Umbilical cord (tissue), 2 donors: Measurements from ENCODE around the gene ERICH4. TPM values are rescaled to one million over a fixed set of nuclear protein-coding genes. Genes with fewer than 3 reads are reported as not detected.
"Not testable (repeated sequence)": the region's sequence is repeated elsewhere in the genome, so short reads cannot be mapped to it uniquely, and the experiment has no call there.

Experiments
- DNase-seq: peaks from one replicate; pipeline ENCODE4 v3.0.0-alpha.2; 2015; ENCODE audit warnings: low spot score
- total RNA-seq: library from RNA; depleted of rRNA; stranded (reverse); fragments of >200 nt; gene quantifications from one replicate; pipeline ENCODE4 v1.2.3, GENCODE V29; 2014; ENCODE audit warnings: low replicate concordance; ENCODE audit not compliant: insufficient read depth

ERICH4 gene, protein sequence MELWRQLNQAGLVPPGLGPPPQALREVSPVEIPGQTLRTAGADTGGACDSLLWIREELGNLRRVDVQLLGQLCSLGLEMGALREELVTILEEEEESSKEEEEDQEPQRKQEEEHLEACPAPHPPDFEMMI
- not detected for total RNA-seq

DNA sequence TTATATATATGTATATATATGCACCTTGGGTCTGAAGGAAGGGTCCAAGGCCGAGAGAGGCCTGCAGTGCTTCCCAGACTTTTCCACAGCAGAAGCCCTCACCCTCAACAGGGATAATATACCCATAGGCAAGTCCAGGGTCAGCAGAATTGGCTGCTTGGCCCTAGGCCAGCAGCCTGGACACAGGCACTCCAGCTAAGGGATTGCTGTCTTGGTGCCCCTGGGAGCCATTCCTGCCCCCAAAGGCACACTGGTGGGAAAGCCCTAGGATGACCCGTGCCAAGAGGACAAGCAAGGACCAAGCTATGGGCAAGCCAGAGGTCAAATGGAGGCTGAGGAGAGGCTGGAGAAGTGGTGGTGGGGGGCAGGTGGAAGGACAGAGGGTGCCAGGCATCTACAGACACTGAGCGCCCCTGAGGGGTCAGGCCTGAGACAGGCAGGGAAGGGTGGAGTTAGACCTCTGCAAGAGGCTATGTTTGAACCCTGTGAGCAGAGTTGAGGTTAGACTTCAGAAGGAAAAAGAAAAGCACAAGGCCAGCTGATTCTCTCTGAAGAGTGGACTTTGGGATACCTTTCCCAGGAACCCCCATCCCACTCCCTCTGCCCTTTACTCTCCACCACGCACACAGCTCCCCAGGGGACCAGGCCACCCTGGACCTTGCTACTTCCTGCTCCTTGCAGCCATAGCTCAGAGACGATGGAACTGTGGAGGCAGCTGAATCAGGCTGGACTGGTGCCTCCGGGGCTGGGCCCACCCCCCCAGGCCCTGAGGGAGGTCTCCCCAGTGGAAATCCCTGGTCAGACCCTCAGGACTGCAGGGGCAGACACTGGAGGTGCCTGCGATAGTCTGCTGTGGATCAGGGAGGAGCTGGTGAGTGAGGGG is at the start of gene ERICH4:
Gene ERICH4, plus strand, starts transcription at position 684 of the 883 bp plus-strand sequence. Its CDS starts 14 bp downstream, at position 698.
- DNase-seq: no peak

DNA sequence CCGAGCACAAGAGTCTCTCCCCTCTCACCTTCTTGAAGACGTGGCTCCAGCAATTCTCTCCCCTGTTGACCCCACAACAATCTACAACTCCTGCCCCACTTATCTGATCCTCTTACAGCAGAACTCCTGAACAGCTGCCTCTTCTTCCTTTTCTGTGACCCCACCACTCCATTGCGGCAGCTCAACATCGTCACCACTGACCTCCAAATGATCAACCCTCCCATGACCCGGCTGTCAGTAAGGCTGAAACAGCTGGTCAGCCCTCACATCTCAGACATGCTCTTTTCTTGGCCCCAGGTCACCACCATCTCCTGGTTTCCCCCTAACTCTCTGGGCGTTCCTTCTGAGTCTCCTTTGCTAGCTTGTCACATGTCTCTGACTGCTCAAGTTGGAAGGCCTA is 47.6 kb upstream of the ERICH4 start:
- DNase-seq: no peak

DNA sequence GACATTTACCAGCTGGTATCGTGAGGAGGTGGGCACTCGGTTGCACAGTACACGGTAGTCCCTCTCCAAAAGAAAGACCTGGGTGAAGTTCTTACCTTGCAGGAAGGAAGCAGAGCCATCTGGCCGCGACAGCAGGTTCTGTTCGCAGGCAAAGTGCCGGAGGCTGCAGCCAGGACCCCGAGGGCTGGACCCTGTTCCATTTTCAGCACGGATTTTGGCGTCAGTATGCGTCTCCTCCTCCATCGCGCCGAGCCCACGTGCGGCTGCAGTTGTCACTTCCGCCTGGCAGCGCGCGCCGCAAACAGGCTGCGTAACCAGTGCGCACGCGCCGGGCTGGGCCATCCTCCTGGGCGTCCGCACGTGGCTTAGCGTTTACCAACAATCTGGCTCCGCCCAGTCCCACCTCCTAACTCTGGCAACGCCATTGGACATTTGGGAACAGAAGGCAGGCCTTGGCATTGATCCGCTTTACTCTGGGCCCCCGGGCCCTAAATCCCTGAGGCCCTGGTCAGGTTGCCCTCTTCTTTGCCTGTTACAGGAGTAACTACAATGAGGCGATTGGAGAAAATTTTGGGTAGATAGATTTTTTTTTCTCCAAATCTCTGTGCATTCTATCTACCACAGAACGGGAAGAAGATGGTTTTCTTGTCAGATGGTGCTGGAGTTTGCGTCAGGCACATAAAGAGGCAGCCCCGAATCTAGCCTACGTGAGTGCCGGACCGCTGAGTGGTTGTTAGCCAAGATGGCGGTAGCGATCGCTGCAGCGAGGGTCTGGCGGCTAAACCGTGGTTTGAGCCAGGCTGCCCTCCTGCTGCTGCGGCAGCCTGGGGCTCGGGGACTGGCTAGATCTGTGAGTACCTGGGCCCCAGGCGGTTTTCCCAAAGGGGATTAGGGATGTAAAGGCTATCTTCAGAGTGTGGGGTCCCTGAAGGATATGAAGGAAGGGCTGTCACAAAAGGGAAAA is 45.6 kb upstream of the ERICH4 start, which contains the start of the genes BCKDHA and EXOSC5:
Gene BCKDHA, plus strand, starts transcription at position 733 of the 964 bp plus-strand sequence. Its CDS starts 10 bp downstream, at position 743.
Gene EXOSC5, minus strand, starts transcription at position 274 of the 964 bp plus-strand sequence. Its CDS starts 31 bp downstream, at position 243.
- peak; percentile 100 for DNase-seq

DNA sequence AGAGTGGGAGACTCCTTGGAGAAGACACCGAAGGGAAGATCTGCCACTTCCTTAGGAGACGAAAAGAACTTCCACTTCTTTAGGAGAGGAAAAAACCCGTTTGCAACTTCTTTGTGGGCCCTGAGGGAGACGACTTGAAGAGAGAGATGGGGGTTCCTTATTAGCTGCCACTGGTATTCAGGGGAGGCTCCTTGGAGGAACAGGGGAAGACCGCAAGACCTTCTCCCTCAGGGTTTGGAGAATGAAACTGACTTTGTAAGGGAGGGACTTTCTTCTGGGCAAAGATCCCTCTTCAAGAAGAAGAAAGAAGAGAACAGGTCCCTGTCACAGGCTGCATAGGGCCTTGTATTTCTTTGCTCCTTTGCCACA is 44.9 kb upstream of the ERICH4 start:
- no peak for DNase-seq

DNA sequence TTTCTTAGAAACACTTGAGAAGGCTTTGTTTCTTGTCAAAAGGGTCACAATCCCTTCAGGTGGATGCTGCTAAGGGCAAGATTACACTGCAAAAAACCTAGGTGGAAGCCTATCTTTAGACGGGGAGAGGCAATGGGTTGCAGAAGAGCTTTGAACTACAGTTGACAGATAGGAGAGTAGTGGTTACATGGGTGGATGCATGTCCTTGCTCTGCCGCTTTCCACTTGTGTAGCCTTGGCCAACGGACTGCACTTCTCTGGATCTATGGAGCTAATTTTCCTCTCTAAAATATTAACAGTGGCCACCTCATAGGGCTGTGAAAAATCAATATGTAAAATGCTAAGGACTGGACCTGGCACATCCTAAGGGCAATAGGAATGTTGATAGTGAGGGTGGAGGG is 44.4 kb upstream of the ERICH4 start:
- DNase-seq: no peak

DNA sequence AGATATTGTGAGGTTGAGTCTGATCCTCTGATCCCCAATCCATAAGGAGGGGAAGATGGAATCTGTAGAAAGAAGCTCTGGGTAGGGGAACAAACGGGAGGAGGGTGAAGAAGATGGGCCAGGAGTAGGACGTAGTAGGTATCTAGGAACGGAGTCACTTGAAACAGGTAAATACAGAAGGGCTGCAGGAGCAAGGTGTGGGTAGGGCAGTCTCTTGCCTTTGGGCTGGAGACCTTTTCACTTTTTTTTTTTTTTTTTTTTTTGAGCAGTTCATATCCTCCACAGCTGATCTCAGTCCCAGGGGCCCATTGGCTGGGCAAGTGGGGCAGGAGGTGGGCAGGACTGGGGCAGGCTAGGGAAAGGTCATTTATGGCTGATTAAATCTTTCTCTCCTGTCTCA is 43.9 kb upstream of the ERICH4 start:
- DNase-seq: no peak

DNA sequence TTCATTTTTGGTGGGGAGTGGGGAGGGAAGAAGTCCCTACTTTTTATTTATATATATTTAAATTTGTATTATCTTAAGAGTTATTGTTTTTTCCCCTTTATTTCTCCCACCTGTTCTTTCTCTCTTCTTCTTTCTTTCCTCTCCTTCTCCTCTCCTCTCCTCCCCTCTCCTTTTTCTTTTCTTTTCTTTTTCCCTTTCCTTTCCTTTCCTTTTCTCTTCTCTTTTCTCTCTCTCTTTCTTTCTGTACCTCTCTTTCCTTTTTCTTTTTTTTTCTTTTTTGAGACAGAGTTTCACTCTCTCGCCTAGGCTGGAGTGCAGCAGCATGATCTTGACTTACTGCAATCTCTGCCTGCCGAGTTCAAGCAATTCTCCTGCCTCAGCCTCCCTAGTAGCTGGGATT is 43.4 kb upstream of the ERICH4 start:
- DNase-seq: no peak

DNA sequence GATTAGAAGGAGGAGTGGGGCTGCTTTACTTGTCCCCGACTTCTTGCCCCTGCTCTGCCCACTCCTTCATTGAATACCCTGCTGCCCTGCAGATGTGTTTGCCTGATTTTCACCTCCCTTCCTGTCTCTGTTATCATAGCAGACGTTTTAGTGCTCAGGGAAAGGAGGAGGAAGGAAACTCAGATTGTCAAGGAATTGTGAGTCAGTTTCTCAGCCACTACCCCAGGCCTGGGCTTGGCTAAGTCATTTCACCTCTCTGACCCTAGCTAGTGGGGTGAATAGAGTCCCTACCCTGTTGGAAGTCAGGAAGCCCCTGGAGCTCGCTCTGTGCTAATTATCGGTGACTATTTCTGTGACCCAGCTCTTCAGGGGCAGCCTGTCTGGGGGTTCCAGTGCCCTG is 41.5 kb upstream of the ERICH4 start:
- DNase-seq: no peak

DNA sequence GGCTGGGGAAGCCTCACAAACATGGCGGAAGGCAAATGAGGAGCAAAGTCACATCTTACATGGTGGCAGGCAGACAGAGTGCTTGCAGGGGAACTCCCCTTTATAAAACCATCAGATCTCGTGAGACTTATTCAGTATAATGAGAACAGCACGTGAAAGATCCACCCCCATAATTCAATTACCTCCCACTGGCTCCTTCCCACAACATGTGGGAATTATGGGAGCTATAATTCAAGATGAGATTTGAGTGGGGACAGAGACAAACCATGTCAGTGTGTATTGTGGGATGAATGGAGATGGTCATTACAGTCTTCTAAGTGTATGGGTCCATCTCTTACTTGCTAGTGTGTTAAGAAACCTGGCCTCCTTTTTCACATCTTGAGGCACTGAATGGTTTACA is 40.9 kb upstream of the ERICH4 start:
- no peak for DNase-seq

DNA sequence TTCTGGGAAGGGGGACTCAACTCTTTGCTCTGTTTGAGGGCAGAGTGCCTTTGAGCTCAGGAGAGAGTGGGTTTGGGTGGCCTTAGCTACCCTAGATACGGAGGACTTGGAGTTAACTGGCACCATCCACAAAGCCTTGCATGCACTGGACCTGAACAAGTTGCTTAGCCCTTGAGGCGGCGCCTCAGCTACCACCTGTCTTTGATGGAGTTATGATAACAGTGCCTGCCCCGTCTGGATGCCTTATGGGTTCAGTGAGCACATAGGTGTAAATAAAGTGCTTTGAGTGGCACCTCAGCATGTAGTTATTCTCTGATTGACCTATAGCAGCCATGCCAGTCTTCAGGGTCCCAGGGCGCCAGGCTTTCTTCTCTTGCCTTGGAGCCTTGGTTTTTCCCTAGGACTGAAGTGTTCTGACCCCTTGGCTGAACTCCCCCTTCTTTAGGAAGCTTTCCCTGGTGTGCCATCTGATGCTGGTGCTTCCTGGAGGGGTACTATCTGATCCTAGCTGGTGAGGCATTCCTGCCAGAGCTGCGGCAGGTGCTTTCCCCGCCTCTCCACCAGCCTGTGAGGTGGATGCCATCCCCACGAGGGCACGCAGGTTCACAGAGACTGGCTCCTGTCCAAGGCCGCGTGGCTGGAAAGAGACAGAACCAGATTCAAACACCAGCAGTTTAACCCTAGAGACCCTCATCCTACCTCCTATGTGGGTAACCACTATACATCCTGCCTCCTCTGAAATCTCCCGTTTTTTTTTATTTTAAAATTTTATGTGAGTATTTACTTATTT is 39.6 kb upstream of the ERICH4 start:
- no peak for DNase-seq

DNA sequence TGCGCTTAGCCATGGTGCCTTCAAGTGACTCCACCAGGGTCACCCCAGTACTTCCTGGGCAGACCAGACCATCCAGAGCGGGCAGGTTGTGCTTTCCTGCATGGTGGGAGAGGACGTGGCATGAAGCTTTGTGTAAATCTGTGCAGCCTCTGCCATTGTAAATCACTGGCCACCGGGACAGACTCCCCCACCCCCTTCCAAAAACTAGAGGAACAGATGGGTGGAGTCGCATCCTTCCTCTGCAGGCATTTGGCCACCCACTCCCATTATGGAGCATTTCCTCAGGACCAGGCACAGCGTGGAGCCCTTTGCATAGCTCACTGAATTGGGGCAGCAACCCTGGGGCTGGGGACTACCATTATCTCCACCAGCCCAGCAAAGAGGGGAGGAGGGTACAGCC is 37.2 kb upstream of the ERICH4 start:
- no peak for DNase-seq

DNA sequence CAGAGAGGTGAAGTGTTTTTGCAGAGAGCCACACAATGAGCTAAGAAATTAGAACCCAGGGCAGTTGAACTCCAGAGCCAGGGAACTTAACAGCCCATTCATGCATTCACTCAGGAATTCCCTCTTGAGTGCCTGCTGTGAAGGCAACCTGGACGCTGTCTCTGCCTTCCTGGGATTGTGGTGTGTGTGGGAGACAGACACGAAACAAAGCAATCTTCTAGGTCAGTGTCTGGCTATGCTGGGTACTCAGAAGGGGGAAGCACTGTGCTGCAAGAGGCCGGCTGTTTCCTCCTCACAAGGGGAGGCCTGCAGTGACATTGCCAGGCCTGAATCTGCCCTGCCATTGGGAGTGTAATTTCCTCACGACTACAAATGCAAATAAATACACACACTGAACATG is 35.7 kb upstream of the ERICH4 start:
- no peak for DNase-seq

DNA sequence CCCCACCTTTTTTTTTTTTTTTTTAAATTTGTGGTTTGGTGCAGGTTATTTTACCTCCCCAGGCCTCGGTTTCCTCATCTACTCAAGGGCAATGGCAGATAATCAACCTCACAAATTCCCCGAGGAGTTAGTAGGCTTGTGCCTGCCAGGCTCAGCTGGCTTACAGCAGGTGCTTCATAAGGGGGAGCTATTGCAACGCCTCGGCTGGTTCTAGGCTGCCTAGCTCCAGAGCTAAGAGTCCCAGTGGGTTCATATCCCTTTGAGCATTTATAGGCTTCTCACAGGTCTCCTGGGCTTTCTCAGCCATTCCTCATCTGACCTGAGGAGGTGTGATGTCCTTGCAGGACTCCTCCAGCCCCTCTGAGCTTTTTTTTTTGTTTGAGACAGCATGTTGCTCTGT is 34.7 kb upstream of the ERICH4 start:
- no peak for DNase-seq

DNA sequence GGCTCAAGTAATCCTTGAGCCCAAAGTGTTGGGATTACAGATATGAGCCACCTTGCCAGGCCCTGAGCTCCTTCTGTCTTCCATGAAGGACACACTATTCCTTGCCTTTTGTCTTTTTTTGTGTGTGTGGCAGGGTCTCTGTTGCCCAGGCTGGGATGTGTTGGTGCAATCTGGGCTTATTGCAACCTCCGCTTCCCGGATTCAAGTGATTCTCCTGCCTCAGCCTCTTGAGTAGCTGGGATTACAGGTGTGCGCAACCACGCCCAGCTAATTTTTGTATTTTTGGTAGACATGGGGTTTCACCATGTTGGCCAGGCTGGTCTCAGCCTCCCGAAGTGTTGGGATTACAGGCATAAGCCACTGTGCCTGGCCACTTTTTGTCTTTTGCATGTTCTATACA is 34.1 kb upstream of the ERICH4 start:
- not testable (repeated sequence) for DNase-seq

DNA sequence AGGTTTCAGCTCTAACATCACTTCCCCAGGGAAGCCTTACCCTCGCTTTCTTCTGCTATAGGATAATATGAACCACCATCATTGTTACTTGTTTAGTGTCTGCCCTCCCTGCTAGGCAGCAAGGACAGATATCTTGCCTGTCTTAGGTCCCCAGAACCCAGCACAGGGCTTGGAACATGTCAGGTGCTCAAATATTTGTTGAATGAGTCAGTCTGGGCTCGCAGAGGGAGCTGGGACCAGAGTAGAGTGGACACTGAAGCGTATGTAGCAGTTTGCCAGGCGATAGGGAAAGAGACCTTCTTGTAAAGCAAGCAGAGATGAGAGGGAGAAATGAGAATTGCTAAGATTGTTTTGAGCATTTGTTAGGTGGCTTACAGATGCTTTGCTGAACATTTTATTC is 33.7 kb upstream of the ERICH4 start:
- no peak for DNase-seq

DNA sequence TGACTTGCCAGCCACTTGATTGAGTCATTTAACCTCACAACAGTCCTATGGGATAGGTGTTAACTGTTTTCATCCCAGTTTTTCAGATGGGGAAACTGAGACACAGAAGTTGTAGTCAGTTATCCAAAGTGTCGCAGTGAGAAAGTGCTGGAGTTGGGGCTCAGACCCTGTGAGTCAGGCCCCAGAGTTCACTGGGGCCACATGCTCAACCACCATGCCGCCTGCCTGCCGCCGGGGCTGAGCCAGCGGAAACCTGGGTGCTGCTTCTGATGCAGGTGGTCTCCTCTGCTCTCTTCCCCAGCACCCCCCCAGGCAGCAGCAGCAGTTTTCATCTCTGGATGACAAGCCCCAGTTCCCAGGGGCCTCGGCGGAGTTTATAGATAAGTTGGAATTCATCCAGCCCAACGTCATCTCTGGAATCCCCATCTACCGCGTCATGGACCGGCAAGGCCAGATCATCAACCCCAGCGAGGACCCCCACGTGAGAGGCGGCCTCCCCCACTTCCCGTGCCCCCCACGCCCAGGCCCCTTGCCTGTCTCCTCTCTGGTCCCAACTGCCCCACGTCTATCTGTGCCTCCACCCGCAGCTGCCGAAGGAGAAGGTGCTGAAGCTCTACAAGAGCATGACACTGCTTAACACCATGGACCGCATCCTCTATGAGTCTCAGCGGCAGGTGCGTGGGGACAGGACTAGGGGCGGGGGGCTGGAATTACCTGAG is 32.5 kb upstream of the ERICH4 start:
- DNase-seq: no peak

DNA sequence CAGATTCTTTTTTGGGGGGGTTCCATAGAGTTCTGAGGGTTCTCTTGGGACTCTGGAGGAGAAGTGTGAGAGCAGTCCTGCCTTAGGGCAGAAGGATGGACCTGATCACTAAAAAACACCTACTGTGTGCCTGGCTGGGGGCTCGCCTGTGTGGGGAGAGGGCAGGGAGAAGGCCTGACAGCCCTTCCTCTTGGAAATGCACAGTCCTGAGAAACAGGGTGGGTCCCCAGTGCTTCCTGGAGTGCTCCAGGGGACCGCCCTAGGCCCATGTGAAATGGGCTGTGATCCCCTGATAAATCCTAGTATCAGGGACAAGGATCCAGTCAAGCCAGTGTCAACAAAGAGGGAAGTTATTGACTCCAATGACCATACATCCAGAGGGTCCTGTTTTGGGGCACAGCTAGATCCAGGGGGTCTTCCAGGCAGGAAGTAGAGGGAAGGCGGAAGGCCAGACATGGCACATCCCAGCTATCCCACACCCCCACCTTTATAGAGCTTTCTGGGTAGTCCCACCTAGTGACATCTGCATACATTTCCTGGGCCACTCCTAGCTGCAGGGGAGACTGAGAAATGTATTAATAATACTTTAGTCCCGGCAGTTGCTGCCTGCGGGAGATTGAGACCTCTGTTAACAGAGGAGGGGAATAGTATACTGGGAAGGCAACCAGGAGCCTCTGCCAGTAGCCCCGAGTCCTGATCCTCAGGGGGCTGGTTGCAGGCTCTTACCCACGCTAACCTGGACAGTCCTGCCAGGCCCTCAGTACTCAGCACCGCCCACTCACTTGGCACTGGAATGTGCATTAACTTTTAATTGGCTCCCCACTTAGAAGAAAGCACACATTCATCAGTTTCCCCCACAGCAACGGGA is 31.6 kb upstream of the ERICH4 start:
- no peak for DNase-seq

DNA sequence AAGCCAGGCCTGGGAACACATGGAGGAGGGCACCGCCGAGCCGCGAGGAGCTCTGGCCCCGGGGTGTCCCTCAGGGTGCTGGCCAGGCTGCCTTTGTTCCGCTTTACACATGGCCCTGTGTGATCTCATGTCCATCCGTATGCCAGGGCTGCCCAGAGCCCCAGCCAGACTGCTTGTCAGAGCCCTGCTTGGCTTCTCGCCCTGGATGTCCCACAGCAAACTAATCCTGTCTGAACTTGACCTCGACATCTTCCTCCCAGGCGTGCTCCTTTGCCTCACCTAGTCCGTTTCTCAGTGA is 31.0 kb upstream of the ERICH4 start:
- DNase-seq: no peak

DNA sequence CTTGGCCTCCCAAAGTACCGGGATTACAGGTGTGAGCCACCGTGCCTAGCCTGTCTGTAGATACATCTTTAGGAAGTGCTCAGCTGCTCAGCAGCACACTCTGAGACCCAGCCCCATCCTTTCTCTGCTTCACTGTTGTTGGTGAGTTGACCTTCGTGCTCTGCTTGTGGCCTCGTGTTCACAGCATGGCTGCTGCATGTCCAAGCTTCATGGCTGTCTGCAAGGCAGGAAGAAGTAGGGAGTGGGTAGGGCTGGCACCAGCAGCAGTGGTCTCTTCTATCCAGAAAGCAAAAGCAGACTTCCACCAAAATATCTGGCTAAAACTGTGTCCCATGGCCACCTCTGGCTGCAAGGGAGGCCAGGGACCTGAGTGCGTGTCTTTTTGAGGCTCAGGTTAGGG is 30.0 kb upstream of the ERICH4 start:
- no peak for DNase-seq

DNA sequence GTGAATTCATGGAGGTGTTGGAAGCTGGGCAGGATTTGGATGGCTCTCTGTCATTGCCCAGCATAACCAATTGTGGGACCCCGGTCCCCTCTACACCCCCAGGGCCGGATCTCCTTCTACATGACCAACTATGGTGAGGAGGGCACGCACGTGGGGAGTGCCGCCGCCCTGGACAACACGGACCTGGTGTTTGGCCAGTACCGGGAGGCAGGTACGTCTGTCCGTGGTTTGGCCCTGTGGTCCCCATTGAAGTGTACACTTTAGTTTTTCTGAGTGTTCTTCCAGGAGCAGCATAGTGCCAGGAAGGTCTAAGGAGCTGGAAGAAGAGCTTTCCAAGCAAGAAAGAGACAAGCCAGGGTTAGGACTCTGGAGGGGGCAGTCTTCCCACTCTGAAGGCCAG is 29.0 kb upstream of the ERICH4 start:
- DNase-seq: no peak
